GM12872 (cell line): ENCODE results near the gene PPP6R1.

Source experiments
- CTCF ChIP-seq: IDR thresholded peaks from 3 replicates; pipeline ENCODE4 v1.5.1; 2011; ENCODE audit warnings: low read depth, mild to moderate bottlenecking, low read length, moderate library complexity; ENCODE audit not compliant: insufficient read depth

The PPP6R1 gene

GRCh38 chr19:55193481-55193880 lies 65.3 kb downstream of the PPP6R1 start:
- TF ChIP-seq CTCF, result no peak

- no peak for TF ChIP-seq CTCF
Measured at GRCh38 chr19:55189403-55189835, 69.4 kb downstream of the PPP6R1 start.

GRCh38 chr19:55188625-55189024 lies 70.2 kb downstream of the PPP6R1 start:
- TF ChIP-seq CTCF, result no peak

GRCh38 chr19:55186080-55186479 lies 72.7 kb downstream of the PPP6R1 start:
- TF ChIP-seq CTCF, result no peak

- TF ChIP-seq CTCF, result no peak
Measured at GRCh38 chr19:55181740-55182139, 77.1 kb downstream of the PPP6R1 start.
